ENCODE measurements around the gene LAMTOR1.

Gene LAMTOR1

GRCh38 chr11:72080326-72081183, 22.5 kb downstream of the LAMTOR1 start, which contains the start of the genes LRRC51 and NUMA1:
TSS of gene LRRC51 (plus strand) at chr11:72080850. CDS start at chr11:72089084, 8,234 bp downstream.
TSS of gene NUMA1 (minus strand) at chr11:72080542. CDS start at chr11:72035943, 44,599 bp downstream.
- DNase-seq: peak; percentile 100

GRCh38 chr11:72079819-72080325, 23.2 kb downstream of the LAMTOR1 start:
- no peak for DNase-seq

GRCh38 chr11:72078477-72078876, 24.6 kb downstream of the LAMTOR1 start:
- no peak for DNase-seq

GRCh38 chr11:72075756-72076155, 27.3 kb downstream of the LAMTOR1 start:
- no peak for DNase-seq

GRCh38 chr11:72075109-72075508, 28.0 kb downstream of the LAMTOR1 start:
- DNase-seq: peak; percentile 11 to 16

- DNase-seq: peak; percentile 74 to 89
These were observed 30.7 kb downstream of the LAMTOR1 start for GRCh38 chr11:72072348-72072747.

- DNase-seq: no peak
These were observed 32.6 kb downstream of the LAMTOR1 start for GRCh38 chr11:72070491-72070890.

GRCh38 chr11:72069787-72070251, 33.3 kb downstream of the LAMTOR1 start:
- peak; percentile 85 to 90 for DNase-seq

GRCh38 chr11:72069200-72069599, 33.9 kb downstream of the LAMTOR1 start:
- no peak for DNase-seq

- DNase-seq: no peak
These were observed 35.4 kb downstream of the LAMTOR1 start for GRCh38 chr11:72067676-72068075.

- no peak for DNase-seq
These were observed 35.8 kb downstream of the LAMTOR1 start for GRCh38 chr11:72067266-72067665.

GRCh38 chr11:72066855-72067254, 36.2 kb downstream of the LAMTOR1 start:
- no peak for DNase-seq

GRCh38 chr11:72061739-72062396, 41.2 kb downstream of the LAMTOR1 start:
- no peak for DNase-seq

GRCh38 chr11:72058416-72059034, 44.6 kb downstream of the LAMTOR1 start:
- no peak for DNase-seq

- no peak for DNase-seq
These were observed 54.2 kb downstream of the LAMTOR1 start for GRCh38 chr11:72048766-72049460.

Measured in SW 1271 (cell line).